OCI-LY7 (cell line): ENCODE data around the gene TSHZ2. TPM values are rescaled to one million over a fixed set of nuclear protein-coding genes. Genes with fewer than 3 reads are reported as not detected.

Experiments used
- BruUV-seq: library from RNA; stranded (reverse); fragments of 400-500 nt; replicated peaks from 2 replicates; lab custom pipeline; 2021; lab: Mats Ljungman, UMichigan
- CTCF ChIA-PET: fragments of 300-600 bp; sonication (Branson Sonifier 250); formaldehyde crosslinking; loops from one replicate; lab custom pipeline; 2022; ENCODE audit warnings: antibody characterized with exemption; ENCODE audit not compliant: unreplicated experiment; lab: Charles Lee
- POLR2A ChIA-PET: fragments of 300-600 bp; sonication (Branson Sonifier 250); formaldehyde crosslinking; loops from one replicate; lab custom pipeline; 2022; ENCODE audit warnings: antibody characterized with exemption; lab: Charles Lee
- DNase-seq: peaks from one replicate; pipeline ENCODE4 v3.0.0-alpha.2; 2015; ENCODE audit warnings: low spot score
- H2AFZ ChIP-seq: fragments of 200-600 bp; sonication (generic), shearing (Covaris generic); 2 replicates; pipeline ENCODE4 v1.6.1; 2014; ENCODE audit warnings: mild to moderate bottlenecking, antibody characterized with exemption, low read length, moderate library complexity
- H3K27ac ChIP-seq: fragments of 200-600 bp; sonication (generic); 2 replicates; pipeline ENCODE4 v1.5.1; 2014; ENCODE audit warnings: mixed run types, low read depth, mild to moderate bottlenecking, moderate library complexity, low read length, inconsistent platforms; ENCODE audit not compliant: poor library complexity, severe bottlenecking
- H3K36me3 ChIP-seq: fragments of 200-600 bp; sonication (generic); 2 replicates; pipeline ENCODE4 v1.6.1; 2014; ENCODE audit warnings: mild to moderate bottlenecking, antibody characterized with exemption, low read length, moderate library complexity, mixed read lengths; ENCODE audit not compliant: insufficient read depth
- H3K4me1 ChIP-seq: fragments of 200-600 bp; sonication (generic); 2 replicates; pipeline ENCODE4 v1.5.1; 2014; ENCODE audit warnings: mild to moderate bottlenecking, low read length; ENCODE audit not compliant: insufficient read depth, poor library complexity, severe bottlenecking
- H3K4me2 ChIP-seq: fragments of 200-600 bp; sonication (generic); 2 replicates; pipeline ENCODE4 v1.6.1; 2014; ENCODE audit warnings: mild to moderate bottlenecking, low read length
- H3K4me3 ChIP-seq: fragments of 200-600 bp; sonication (generic); 2 replicates; pipeline ENCODE4 v1.5.1; 2014; ENCODE audit warnings: mild to moderate bottlenecking, low read depth, low read length; ENCODE audit not compliant: poor library complexity, severe bottlenecking
- H3K79me2 ChIP-seq: fragments of 200-600 bp; sonication (generic); 2 replicates; pipeline ENCODE4 v1.6.1; 2016; ENCODE audit warnings: low read depth, mild to moderate bottlenecking, low read length, moderate library complexity, mixed read lengths; ENCODE audit not compliant: insufficient read depth
- H3K9me2 ChIP-seq: fragments of 200-600 bp; sonication (generic); 2 replicates; pipeline ENCODE4 v1.6.1; 2016; ENCODE audit warnings: mild to moderate bottlenecking, low read length, mixed read lengths; ENCODE audit not compliant: insufficient read depth
- H3K9me3 ChIP-seq: fragments of 200-600 bp; sonication (generic); 2 replicates; pipeline ENCODE4 v1.6.1; 2014; ENCODE audit warnings: mild to moderate bottlenecking, mixed run types, low read length, mixed read lengths
- H4K20me1 ChIP-seq: fragments of 200-600 bp; sonication (generic); 2 replicates; pipeline ENCODE4 v1.6.1; 2014; ENCODE audit warnings: mild to moderate bottlenecking, antibody characterized with exemption, low read length, moderate library complexity, mixed read lengths; ENCODE audit not compliant: insufficient read depth
- CTCF ChIP-seq: fragments of 200-600 bp; sonication (generic); conservative IDR thresholded peaks from 2 replicates; pipeline ENCODE4 v1.5.1; 2014; ENCODE audit warnings: mild to moderate bottlenecking, antibody characterized with exemption, low read length, moderate library complexity, mixed read lengths
- EZH2phosphoT487 ChIP-seq: fragments of 200-600 bp; sonication (generic); IDR thresholded peaks from 2 replicates; pipeline ENCODE4 v1.6.1; 2018; ENCODE audit warnings: low read depth, borderline replicate concordance, mild to moderate bottlenecking, mixed run types, antibody characterized with exemption, low read length, moderate library complexity, mixed read lengths
- intact Hi-C: fragments of 100-400 bp; cut with micrococcal nuclease; formaldehyde crosslinking; loops from one replicate; pipeline ENCODE4 v1.10.0; 2022; ENCODE audit not compliant: unreplicated experiment
- total RNA-seq, 2 experiments: library from RNA; depleted of rRNA in 1 of 2; stranded (reverse); fragments of >200 nt in 1 of 2; shearing (Covaris generic) in 1 of 2; gene quantifications; 2 replicates each; pipeline ENCODE4 v1.2.3, GENCODE V29; 2014 to 2022

TSHZ2 gene
- total RNA-seq, 2 experiments from 2014 or later = not detected

- POLR2A ChIA-PET = interaction anchor here (0.5 to 5.1 kb wide), 20 partner anchors 8 to 933 kb away, joined by 3 to 36 read pairs (median 4); no protein-coding TSS in a partner anchor
- no peaks in the 10 kb centered on the region for H4K20me1 ChIP-seq
- DNase-seq = peak; percentile 91
- CTCF ChIA-PET = interaction anchor here (0.9 to 1.7 kb wide), 2 partner anchors 9 to 126 kb away, joined by 3 to 4 read pairs; no protein-coding TSS in a partner anchor
- no TSS peak for BruUV-seq
- H3K27ac ChIP-seq = peak overlapping the region; percentile 100
- H3K4me1 ChIP-seq = peaks cover 80% of the 10 kb centered on the region
- H3K9me2 ChIP-seq = no peaks in the 10 kb centered on the region
- no peaks in the 10 kb centered on the region for H3K79me2 ChIP-seq
- TF ChIP-seq CTCF = no peak
- TF ChIP-seq EZH2phosphoT487 = no peak
- H3K9me3 ChIP-seq = no peaks in the 10 kb centered on the region
- H2AFZ ChIP-seq = peak overlapping the region; percentile 62; the same call in 1 of the 2 replicates
- no peaks in the 10 kb centered on the region; the same call in 1 of the 2 replicates for H3K36me3 ChIP-seq
- intact Hi-C loops = loop anchor here (1.0 to 10.0 kb wide), 5 partner anchors 39 to 933 kb away; no protein-coding TSS in a partner anchor
- H3K4me2 ChIP-seq = peak overlapping the region; percentile 94
- H3K4me3 ChIP-seq = peak overlapping the region; percentile 63
Observed at GRCh38 chr20:53001498-53002301, 29.5 kb downstream of the TSHZ2 start.

GRCh38 chr20:53002786-53003185 is 30.6 kb downstream of the TSHZ2 start:
- TF ChIP-seq CTCF (no peak), EZH2phosphoT487 (no peak)
- Histone ChIP-seq H3K36me3 (no peaks in the 10 kb centered on the region; the same call in 1 of the 2 replicates), H3K4me1 (peaks cover 70% of the 10 kb centered on the region), H3K9me3 (no peaks in the 10 kb centered on the region), H3K79me2 (no peaks in the 10 kb centered on the region), H3K4me3 (peak overlapping the region; percentile 63), H3K4me2 (peak overlapping the region; percentile 94), H2AFZ (peak overlapping the region; percentile 91; the same call in 1 of the 2 replicates), H3K27ac (peak overlapping the region; percentile 100), H4K20me1 (no peaks in the 10 kb centered on the region), H3K9me2 (no peaks in the 10 kb centered on the region)
- no TSS peak for BruUV-seq
- POLR2A ChIA-PET = interaction anchor here (0.9 to 5.1 kb wide), 7 partner anchors 11 to 172 kb away, joined by 3 to 36 read pairs (median 5); no protein-coding TSS in a partner anchor
- CTCF ChIA-PET = interaction anchor here (1.7 kb wide), 1 partner anchor 8 kb away, joined by 4 read pairs; no protein-coding TSS in a partner anchor
- intact Hi-C loops = loop anchor here (1.0 to 10.0 kb wide), 3 partner anchors 137 to 932 kb away; no protein-coding TSS in a partner anchor
- no peak for DNase-seq
